Activated CD4-positive, alpha-beta T cell treated with anti-CD3 and anti-CD28 coated beads, Interleukin-2, Interleukin-4, amounts not matched to agents 100 ng/mL and 50 ng/mL, durations not matched to agents 16 hours and 8 hours (primary cell): ENCODE data around the gene PRKCE.
A peak's percentile ranks its signal among the peaks of the same experiment; 100 is the strongest.
"Not testable (repeated sequence)": the region's sequence is repeated elsewhere in the genome, so short reads cannot be mapped to it uniquely, and the experiment has no call there.

Experiments used
- DNase-seq: peaks from one replicate; pipeline ENCODE4 v3.0.0-alpha.2; 2020; ENCODE audit warnings: low spot score

Gene PRKCE

DNA sequence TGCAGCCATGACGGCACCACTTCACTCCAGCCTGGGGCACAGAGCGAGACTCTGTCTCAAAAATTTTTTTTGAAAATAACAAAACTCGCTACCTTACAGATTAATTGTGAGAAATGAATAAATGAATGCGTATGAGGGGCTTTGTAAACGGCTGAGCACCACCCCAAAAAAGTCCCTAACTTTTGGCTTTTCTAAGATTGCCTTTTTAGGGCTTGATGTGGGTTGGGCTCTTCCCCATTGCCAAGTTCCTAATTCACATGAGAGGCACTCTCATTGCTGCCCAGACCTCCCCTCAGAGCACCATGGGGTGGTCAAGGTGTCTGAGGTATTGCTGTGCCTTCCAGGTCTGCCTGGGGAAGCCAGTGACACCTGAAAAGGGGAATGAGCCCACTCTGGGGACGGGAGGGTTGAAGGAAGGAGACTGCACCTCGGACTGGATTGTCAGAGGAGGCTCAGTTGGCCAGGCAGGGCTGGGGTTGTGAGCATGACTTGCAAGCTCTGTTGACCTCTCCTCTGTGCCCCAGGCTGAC is 186.4 kb downstream of the PRKCE start:
- no peak for DNase-seq

DNA sequence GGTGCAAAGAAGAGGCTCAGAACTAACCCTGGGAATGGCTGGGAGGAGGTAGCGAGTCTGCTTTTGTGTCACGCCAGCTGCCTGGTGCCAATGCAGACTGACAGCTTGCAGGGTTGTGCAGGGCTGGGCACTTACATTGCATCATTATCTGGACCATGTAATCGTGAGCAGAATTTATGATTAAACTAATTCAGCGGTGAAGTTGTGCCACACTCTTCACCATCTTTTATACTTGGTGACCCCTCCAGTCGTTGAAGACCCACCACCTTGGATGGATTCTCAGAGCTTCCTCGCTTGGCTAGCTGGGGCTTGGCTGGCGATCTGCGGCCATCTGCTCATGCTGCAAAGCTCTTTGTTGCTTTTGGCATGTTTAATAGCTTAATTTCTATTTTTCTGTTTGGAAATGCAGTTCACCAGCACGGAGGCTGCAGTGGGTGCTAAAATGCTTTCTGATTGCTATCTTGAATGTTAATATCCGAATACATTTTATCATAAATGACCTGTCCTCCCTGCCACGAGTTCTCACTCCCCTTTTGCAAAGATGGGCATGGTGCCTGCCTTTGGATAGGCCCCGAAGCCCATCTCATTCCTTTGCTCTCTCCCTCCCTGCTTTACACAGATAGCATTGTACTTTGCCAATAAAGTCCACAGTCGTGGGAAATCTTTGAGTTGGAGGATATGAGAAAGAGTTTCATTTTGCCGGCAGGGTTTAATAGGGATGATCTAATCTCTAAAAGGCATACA is 188.2 kb downstream of the PRKCE start:
- DNase-seq = no peak

DNA sequence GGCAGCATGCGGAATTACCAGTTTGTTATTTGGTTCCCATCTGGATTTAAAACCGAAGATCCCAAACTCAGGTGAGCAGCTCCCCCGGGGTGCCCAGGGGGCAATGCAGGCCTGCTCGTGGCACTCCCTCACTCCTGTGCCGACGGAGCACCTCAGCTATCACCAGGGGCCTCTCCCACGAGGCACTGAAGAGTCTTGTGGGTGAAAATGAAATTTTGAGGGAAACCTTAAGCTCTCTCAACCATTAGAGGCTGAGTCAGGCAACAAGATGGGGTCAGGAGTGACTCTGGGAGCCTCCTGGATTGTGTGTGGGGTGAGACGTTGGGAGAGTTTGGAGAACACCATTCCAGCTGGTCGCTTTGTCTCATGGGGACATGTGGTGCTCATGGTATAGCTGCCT is 189.0 kb downstream of the PRKCE start:
- no peak for DNase-seq

DNA sequence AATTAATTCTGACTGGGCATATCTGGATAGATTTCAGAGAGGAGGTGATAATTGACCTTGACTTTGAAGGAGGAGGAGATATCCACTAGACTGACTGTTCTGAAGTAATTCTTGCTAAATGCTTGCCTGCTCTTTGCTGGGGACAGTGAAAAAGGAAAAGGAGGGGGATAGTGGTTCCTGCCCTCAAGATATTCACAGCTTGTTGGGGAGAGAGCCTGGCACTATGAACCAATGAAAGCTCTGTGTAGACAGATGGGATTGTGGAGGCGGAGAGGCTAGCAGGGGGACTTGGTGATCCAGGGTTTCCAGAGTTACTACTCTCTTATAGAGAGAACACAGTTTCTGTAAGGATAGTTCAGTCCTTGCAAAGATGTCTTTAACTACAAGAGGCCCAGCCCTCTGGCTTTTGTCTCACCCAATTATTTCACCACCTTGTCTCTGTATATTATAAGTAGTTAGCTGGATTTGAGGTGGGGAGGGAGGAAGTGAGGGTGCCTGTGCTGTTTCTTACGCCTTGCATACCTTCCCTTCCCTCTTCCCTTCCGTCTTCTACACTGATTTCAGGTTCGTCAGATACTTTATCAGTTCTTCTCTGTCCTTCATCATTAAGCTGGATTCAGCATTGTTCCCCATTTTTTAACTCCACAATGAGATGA is 190.4 kb downstream of the PRKCE start:
- no peak for DNase-seq

DNA sequence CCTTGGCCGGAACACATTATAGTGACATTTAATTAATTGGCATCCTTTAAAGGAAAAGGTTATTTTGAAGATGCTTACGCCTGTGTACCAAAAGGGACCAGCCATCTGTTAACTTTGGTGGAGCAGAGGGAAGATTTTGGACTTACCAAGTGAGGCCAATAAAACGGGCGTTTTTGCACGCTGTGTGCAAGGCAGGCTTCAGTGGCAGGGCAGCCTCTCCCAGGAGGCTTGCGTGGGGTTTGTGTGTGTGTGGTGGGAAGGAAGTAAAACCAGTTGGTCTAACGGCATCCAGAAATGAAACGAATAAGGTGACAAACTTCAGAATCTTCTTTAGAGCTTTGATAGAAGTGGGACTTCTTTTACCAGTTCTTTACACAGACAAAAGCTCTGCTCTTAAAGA is 191.7 kb downstream of the PRKCE start:
- no peak for DNase-seq

DNA sequence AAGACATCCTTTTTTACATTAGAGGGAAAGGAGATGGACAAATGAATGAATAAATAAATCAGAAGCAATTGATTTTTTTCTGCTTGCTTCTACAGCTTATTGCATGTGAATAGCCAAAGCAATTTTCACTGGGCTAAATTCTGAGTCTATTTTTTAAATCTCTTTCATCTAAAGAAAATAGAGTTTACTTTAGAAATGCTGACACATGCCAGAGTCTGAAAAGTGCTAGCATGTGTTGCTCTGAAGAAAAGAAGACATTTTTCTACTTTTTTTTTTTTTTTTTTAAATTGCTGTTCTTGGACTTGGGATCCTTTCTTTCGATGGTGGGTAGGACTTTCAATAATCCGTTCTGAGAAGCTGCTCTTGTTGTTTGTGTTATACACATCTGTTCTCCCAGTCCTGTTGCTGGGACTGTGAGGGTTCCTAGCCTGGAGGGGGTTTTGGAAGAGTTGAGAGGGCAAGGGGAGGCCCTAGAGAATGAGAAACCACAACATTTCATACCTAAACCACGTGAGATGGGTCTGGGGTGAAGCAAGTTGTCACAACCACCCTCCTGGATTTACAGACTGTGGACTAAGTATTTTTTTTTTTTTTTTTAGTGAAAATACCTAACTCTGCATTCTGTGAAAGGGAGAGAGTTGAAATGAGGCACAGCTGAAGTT is 193.5 kb downstream of the PRKCE start:
- DNase-seq = no peak

DNA sequence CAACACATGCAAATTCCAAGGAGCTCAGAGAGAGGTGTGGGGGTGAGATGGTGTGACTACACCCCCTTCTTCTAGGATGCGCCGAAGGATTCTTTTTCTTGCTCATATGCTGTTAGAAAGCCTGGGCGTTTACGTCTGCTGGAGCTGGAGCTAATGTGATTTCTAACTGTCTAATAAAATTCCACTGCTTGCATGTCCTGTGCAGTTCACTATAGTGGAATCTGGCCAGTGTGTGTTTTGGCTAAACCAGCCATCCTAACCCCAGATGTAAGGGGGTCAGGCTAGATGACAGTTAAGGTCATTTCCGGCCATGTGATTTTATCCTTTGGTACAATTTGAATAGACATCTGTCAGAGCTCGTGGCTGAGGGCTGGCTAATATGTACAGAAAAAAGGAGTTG is 194.1 kb downstream of the PRKCE start:
- DNase-seq = no peak

DNA sequence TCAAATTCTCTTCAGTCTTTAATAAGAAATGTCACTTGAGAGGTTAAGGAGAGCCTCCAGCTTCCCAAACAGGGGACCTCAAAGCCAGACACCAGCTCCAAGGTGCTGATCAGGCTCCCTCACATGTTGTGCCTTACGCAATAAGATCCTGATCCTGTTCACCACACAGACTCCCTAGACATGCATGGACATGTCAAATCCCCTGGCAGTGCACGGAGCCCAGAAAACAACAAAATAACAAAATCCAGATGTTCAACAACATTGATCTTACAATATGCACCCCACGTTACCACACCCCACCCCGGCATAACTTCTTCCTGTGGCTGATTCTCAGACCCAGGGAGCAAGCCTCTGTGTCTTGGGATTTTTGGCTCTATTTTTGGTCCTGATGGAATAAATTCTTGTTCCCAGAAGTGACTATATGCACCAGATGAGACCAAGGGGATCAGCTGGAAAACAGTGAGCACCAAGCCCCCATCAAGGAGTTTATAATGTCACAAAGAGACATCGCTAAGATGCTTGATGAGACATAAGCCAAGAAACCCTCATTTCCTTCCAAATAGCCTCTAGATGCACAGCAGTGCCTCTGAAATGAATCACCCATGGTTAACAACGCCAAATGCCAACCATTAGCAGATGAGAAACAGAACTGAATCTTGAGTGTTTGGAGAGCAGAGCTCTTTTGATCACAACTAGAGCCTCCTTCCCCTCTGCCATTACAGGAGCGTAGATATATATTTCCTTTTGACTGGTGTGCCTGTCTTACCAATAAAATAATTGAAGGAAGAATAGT is 198.2 kb downstream of the PRKCE start:
- DNase-seq = peak; percentile 34

DNA sequence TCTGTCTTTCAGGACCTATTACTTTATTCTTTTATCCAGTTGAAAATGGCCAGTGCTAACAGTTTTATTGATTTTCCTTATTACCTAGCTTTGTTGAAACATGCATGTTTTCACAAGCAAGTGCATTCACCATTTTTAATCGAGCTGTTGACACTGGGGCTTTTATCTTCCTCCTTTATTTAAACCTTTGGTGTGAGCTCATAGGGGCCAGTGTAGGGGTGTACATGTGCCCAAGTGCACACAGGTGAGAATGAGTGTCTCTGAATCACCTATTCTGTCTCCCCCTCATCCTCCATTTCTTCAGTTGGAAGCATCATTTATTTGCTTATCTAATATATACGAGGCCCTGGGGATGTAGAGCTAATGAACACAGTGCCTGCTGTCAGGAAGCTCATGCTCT is 199.1 kb downstream of the PRKCE start:
- no peak for DNase-seq

DNA sequence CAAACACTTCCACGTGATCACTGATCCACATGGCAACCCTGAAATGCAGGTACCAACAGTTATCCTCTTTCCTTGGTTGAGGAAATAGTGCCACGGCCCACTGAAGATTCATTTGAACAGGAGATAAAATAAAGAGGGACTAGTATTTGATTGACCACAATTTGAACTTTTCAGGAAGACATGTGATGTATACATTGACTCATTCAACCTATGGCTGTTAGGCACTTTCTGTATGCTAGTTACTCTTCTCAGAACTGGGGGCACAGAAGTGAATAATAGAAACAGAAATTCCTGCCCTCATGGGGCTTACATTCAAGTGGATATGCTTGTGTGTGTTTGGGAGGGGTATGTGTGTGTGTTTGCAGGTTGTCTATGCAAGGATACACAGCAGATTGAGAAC is 199.6 kb downstream of the PRKCE start:
- no peak for DNase-seq

DNA sequence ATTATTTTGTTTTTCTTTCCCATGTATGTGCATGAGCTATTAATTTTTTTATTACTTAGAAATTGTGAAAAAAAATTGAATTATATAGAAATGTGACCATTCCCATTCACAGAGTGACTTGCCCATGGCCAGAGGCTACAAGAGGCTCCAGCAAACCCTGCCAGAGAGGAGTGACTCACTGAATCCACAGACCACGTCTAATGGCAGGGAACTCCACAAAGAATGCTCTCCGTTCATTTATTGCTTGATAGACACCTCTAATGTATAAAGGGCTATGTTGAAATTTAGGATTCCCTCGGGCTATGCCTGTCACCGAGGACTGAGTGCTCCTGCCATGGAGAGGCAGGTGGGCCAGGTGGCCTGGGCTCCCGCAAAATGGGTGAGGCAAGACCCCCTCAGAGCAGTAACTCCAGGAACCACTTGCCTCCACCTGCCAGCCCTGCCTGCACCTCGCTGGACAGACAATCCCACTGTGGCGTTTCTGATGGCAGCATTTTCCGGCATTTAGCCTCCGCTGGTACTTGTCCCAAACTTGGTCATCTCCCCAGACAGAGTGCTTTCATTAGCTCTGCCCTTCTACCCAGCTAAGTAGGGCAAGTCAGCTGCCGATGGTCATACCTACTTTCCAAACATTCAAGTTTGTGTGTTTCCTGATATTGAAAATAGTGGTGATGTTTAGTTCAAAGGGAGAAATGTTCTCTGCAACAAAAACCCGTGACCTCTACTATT is 200.3 kb downstream of the PRKCE start:
- no peak for DNase-seq

DNA sequence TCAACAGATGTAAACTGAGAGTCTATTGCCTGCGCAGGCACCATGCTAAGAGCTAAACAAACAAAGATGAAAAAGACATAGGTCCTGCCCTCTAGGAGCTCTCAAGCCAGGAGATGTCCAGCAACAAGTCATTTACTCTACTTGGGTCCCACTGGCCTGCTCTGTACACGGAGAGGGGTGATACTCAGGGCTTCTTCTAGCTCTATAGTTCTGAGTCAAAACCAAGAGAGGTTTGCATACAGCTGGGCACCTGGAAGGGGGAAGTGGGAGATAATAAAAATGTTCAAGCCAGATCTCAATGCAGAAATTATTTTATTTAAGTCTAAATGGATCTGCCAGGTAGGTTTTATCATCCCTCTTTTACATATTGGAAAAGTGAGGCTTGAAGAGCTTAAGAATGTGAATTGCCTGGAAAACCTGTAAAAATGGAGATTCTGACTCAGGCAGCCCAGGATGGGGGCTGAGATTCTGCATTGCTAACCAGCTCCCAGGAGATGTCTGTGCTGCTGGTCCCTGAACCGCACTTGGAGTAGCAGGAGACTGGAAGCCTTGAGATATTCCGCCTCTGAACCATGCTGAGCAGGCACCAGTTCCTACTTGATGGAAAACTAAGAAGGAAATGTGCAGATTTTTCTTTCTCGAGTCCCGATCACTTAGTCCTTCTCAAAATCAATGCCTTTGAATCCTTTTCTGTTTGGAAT is 201.1 kb downstream of the PRKCE start:
- DNase-seq = no peak

DNA sequence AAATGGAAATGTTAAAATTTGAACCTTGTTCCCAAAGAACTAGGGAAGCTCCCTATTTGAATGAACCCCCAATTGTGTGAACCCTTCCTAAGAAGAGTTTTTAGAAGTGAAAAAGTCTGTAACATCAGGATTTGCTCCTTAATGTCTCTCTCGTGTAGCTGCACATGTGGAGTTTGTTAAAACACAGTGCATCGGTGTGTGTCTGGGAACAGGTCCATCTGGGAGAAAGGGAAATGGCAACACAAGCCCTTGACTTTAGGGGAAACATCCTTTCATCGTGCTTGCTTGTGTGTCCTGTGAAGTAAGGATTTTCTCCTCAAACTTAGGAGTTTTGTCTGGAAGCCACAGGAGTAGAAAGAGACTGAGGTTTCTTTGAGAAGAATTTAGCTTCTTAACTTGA is 203.9 kb downstream of the PRKCE start:
- no peak for DNase-seq

DNA sequence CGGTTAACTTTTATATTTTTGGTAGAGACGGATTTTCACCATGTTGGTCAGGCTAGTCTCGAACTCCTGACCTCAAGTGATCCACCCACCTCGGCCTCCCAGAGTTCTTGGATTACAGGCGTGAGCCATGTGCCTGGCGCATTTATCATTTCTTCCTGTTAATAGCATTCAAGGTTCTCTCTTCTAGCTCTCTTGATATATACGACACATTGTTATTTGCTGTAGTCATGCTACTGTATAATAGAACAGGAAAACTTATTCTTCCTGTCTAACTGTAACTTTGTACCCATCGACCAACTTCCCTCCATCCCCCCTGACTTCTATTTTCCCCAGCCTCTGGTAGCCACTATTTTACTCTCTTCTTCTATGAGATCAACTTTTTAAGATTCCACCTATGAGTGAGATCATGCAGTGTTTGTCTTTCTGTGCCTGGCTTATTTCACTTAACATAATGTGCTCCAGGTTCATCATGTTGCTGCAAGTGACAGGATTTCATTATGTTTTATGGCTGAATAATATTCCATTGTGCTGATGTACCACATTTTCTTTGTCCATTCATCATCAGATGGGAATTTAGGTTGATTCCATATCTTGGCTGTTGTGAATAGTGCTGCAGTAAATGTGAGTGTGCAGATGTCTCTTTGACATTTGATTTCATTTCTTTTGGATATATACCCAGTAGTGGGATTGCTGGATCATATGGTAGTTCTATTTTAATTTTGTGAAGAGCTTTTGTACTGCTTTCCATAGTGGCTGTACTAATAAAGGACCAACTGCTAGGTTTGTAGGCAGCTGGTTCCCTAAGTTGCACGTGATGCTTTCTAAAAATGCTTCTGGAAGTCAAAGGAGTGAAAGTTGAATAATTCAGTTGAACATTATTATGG is 205.2 kb downstream of the PRKCE start:
- no peak for DNase-seq

DNA sequence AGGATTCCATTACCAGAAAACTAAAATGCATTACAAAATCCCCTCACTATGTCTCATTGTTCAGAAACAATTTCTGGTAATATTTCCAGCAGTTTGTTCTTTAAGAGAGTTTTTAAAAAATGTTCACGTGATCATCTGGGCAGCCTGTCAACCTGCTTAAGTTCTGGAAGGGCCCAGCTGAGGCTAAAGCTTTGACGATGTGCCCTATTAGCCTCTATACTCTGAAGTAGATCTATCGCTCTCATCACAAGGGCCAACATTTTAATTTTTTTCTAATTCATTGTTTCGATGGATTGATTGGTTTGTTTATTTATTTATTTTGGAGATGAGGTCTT is 205.8 kb downstream of the PRKCE start:
- DNase-seq = no peak

DNA sequence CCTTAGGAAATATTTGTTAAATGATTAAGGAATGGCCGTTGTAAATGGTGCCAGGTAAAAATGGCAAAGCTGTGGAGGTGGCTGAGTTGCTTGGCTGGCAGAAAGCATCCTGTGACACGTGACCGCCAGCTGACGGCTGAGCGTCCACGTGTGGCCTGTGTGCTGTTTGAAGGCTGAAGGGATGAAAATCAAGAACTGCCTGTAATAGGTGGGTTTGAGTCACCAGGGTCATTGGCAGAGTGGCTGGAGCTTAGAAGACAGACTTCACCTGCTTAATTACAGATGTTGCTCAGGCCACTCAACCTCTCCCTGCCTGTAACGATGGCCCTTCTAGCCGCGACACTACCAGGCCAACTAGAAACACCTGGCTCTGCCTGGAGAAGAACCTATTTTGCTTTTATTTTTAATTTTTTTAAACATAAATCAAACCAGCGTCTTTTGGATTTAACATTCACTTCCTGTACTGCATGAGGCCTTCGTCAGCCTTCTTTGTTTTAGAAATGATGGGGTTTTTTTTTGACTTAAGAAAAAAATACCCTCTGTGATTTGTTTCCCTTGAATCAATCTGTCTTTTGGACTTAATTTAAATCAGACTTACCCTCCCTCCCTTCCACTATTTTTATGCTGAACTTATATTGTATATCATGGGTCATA is 206.5 kb downstream of the PRKCE start:
- DNase-seq = no peak

DNA sequence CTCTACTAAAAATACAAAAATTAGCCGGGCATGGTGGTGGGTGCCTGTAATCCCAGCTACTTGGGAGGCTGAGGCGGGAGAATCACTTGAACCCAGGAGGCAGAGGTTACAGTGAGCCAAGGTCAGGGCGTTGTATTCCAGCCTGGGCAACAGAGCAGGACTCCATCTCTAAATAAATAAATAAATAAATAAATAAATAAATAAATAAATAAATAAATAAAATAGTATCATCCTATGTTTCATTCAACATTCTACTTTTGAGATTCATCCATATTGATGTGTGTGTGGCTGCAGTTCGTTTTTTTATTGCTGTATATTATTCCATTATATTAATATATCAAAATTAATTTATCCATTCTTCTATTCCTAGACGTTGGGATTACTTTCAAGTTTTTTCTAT is 207.4 kb downstream of the PRKCE start:
- DNase-seq = not testable (repeated sequence)

DNA sequence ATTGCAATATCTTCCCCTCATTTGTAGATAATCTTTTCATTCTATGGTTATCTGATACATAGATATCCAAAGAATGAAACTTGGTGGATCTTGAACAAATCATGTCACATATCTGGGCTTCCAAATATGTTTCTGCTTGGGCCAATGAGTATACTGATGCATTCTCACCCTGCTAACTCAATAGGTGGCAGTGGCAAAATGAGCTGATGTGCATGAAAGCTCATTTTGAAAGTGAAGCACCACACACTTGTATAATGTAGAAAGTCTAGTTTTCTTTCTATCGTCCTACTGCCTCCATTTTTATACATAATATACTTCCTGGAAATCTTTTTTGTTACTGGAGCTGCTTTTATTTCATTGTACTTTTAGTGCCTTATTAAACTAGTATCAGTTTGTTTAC is 208.2 kb downstream of the PRKCE start:
- peak; percentile 39 for DNase-seq
